Ovary (tissue), 3 donors: ENCODE results near the gene EDC3.

ENCODE experiments used
- CTCF ChIP-seq, 3 donors: fragments of 450-650 bp in 2 of 3; fragments of 200-600 bp in 1 of 3; IDR thresholded peaks; one replicate each; pipeline versions ENCODE4 v1.5.1 to v1.8.0; 2016 to 2022; ENCODE audit warnings: antibody characterized with exemption in 3 of 3, mild to moderate bottlenecking in 1 of 3
- POLR2A ChIP-seq: fragments of 450-650 bp; IDR thresholded peaks from one replicate; pipeline ENCODE4 v1.6.1; 2017; ENCODE audit warnings: antibody characterized with exemption, mild to moderate bottlenecking, moderate library complexity
- donor health status: DM: no; HTN: no; CAD: no.

GRCh38 chr15:74730619-74731316, 34.9 kb upstream of the EDC3 start:
- TF ChIP-seq CTCF (IDR thresholded peaks at IDR 0.05): no peak
- TF ChIP-seq POLR2A: no peak
